Measurements from ENCODE around the gene SYT5. TPM values are rescaled to one million over a fixed set of nuclear protein-coding genes. Genes with fewer than 3 reads are reported as not detected.

The SYT5 gene
- total and polyA plus RNA-seq, 7 experiments from 2014 or later: 1.7 to 2.6 TPM; not detected in 5

- H3K36me3 ChIP-seq (ENCODE audit: control insufficient read depth in 2 of 3, insufficient read depth in 3 of 3, low read length in 3 of 3): peaks cover 0 to 38% (median 4%) of the 10 kb centered on the region in 3 experiments
- Mint-ChIP-seq H3K4me3 (no peak overlapping the region), H3K36me3 (peaks cover 0 to 28% (median 23%) of the 10 kb centered on the region in 5 donors), H3K4me1 (peaks cover 0 to 6% (median 3%) of the 10 kb centered on the region in 7 donors), H3K27me3 (no peaks in the 10 kb centered on the region), H3K27ac (no peak overlapping the region), H3K9me3 (peaks cover 0 to 12% (median 4%) of the 10 kb centered on the region in 11 donors)
- no peak overlapping the region for H3K4me3 ChIP-seq (ENCODE audit: low read length)
- no peaks in the 10 kb centered on the region for H3K27me3 ChIP-seq (ENCODE audit: control insufficient read depth in 2 of 2, insufficient read depth in 2 of 2, low read length in 2 of 2)
- ChIA-PET CTCF (no interaction called here), POLR2A (no interaction called here)
- intact Hi-C loops (cut with micrococcal nuclease): no loop called here
- H3K27ac ChIP-seq (ENCODE audit: low read depth, low read length): no peak overlapping the region
- DNase-seq: no peak
- no peak for ATAC-seq
- no peaks in the 10 kb centered on the region for H3K4me1 ChIP-seq (ENCODE audit: control insufficient read depth in 2 of 2, insufficient read depth in 2 of 2, low read length in 2 of 2)
- peaks cover 0 to 4% (median 0%) of the 10 kb centered on the region in 3 experiments for H3K9me3 ChIP-seq (ENCODE audit: control insufficient read depth in 2 of 3, low read length in 3 of 3)
Observed at GRCh38 chr19:55223291-55224037, 43.4 kb upstream of the SYT5 start.

GRCh38 chr19:55220525-55220924 is 40.4 kb upstream of the SYT5 start:
- Histone ChIP-seq H3K4me3 (ENCODE audit: low read length) (no peak overlapping the region), H3K9me3 (ENCODE audit: control insufficient read depth in 2 of 3, low read length in 3 of 3) (peaks cover 0 to 4% (median 0%) of the 10 kb centered on the region in 3 experiments), H3K27ac (ENCODE audit: low read depth, low read length) (no peak overlapping the region), H3K36me3 (ENCODE audit: control insufficient read depth in 2 of 3, insufficient read depth in 3 of 3, low read length in 3 of 3) (peaks cover 0 to 12% (median 0%) of the 10 kb centered on the region in 3 experiments), H3K4me1 (ENCODE audit: control insufficient read depth in 2 of 2, insufficient read depth in 2 of 2, low read length in 2 of 2) (peaks cover 0 to 10% of the 10 kb centered on the region in 2 donors), H3K27me3 (ENCODE audit: control insufficient read depth in 2 of 2, insufficient read depth in 2 of 2, low read length in 2 of 2) (no peaks in the 10 kb centered on the region)
- Mint-ChIP-seq H3K27me3 (peaks cover 5 to 11% (median 7%) of the 10 kb centered on the region in 5 donors), H3K27ac (no peak overlapping the region), H3K4me1 (peaks cover 9 to 19% (median 12%) of the 10 kb centered on the region in 7 donors), H3K9me3 (peaks cover 3 to 24% (median 8%) of the 10 kb centered on the region in 11 donors), H3K4me3 (no peak overlapping the region), H3K36me3 (peaks cover 2 to 19% (median 16%) of the 10 kb centered on the region in 5 donors)
- CTCF ChIA-PET: no interaction called here
- POLR2A ChIA-PET: no interaction called here
- DNase-seq (no peak), ATAC-seq (no peak)
- intact Hi-C loops (cut with micrococcal nuclease): loop anchor here in 1 of 2 donors (2.0 kb wide), 1 partner anchor 34 kb away; no protein-coding TSS in a partner anchor

GRCh38 chr19:55216461-55217198 is 36.5 kb upstream of the SYT5 start:
- Histone ChIP-seq H3K36me3 (ENCODE audit: control insufficient read depth in 2 of 3, insufficient read depth in 3 of 3, low read length in 3 of 3) (no peaks in the 10 kb centered on the region), H3K4me1 (ENCODE audit: control insufficient read depth in 2 of 2, insufficient read depth in 2 of 2, low read length in 2 of 2) (peaks cover 0 to 10% of the 10 kb centered on the region in 2 donors), H3K9me3 (ENCODE audit: control insufficient read depth in 2 of 3, low read length in 3 of 3) (peaks cover 0 to 12% (median 0%) of the 10 kb centered on the region in 3 experiments), H3K27me3 (ENCODE audit: control insufficient read depth in 2 of 2, insufficient read depth in 2 of 2, low read length in 2 of 2) (no peaks in the 10 kb centered on the region), H3K4me3 (ENCODE audit: low read length) (no peak overlapping the region), H3K27ac (ENCODE audit: low read depth, low read length) (no peak overlapping the region)
- H3K27ac Mint-ChIP-seq: peak overlapping the region in 2 of 9 donors; percentile 55 to 62
- intact Hi-C loops (cut with micrococcal nuclease): loop anchor here (1.0 to 5.0 kb wide), 3 partner anchors 37 to 41 kb away; partner anchors contain the start of gene PPP6R1 (in 1 of the 2)
- peaks cover 5 to 31% (median 29%) of the 10 kb centered on the region in 5 donors for H3K27me3 Mint-ChIP-seq
- H3K9me3 Mint-ChIP-seq: peaks cover 9 to 48% (median 17%) of the 10 kb centered on the region in 11 donors
- peaks cover 5 to 18% (median 13%) of the 10 kb centered on the region in 5 donors for H3K36me3 Mint-ChIP-seq
- ChIA-PET CTCF (no interaction called here), POLR2A (interaction anchor here (0.5 kb wide), 1 partner anchor 27 kb away, joined by 4 read pairs; no protein-coding TSS in a partner anchor)
- H3K4me1 Mint-ChIP-seq: peaks cover 11 to 18% (median 12%) of the 10 kb centered on the region in 7 donors
- DNase-seq (peak in 8 of 9 donors; percentile 10 to 69 (median 32)), ATAC-seq (peak; percentile 80)
- peak overlapping the region in 7 of 10 donors; percentile 16 to 66 (median 35) for H3K4me3 Mint-ChIP-seq

GRCh38 chr19:55213547-55213946 is 33.5 kb upstream of the SYT5 start:
- CTCF ChIA-PET: no interaction called here
- peaks cover 11 to 18% (median 12%) of the 10 kb centered on the region in 7 donors for H3K4me1 Mint-ChIP-seq
- ATAC-seq: no peak

GRCh38 chr19:55212447-55212846 is 32.4 kb upstream of the SYT5 start:
- peaks cover 11 to 18% (median 12%) of the 10 kb centered on the region in 7 donors for H3K4me1 Mint-ChIP-seq
- peaks cover 0 to 8% (median 0%) of the 10 kb centered on the region in 5 donors for H3K36me3 Mint-ChIP-seq
- H3K27ac ChIP-seq (ENCODE audit: low read depth, low read length): no peak overlapping the region
- peaks cover 0 to 8% (median 0%) of the 10 kb centered on the region in 3 experiments for H3K9me3 ChIP-seq (ENCODE audit: control insufficient read depth in 2 of 3, low read length in 3 of 3)
- H3K27me3 ChIP-seq (ENCODE audit: control insufficient read depth in 2 of 2, insufficient read depth in 2 of 2, low read length in 2 of 2): no peaks in the 10 kb centered on the region
- H3K36me3 ChIP-seq (ENCODE audit: control insufficient read depth in 2 of 3, insufficient read depth in 3 of 3, low read length in 3 of 3): no peaks in the 10 kb centered on the region
- H3K9me3 Mint-ChIP-seq: peaks cover 6 to 37% (median 13%) of the 10 kb centered on the region in 11 donors
- H3K4me1 ChIP-seq (ENCODE audit: control insufficient read depth in 2 of 2, insufficient read depth in 2 of 2, low read length in 2 of 2): peaks cover 0 to 10% of the 10 kb centered on the region in 2 donors
- ChIA-PET CTCF (interaction anchor here (0.6 kb wide), 1 partner anchor 219 kb away, joined by 5 read pairs; no protein-coding TSS in a partner anchor), POLR2A (no interaction called here)
- ATAC-seq (peak; percentile 40), DNase-seq (peak in 3 of 9 donors; percentile 10 to 34 (median 18))
- H3K27me3 Mint-ChIP-seq: peaks cover 8 to 41% (median 37%) of the 10 kb centered on the region in 5 donors
- H3K27ac Mint-ChIP-seq: no peak overlapping the region
- no peak overlapping the region for H3K4me3 ChIP-seq (ENCODE audit: low read length)
- intact Hi-C loops (cut with micrococcal nuclease): loop anchor here in 1 of 2 donors (1.0 kb wide), 1 partner anchor 206 kb away; no protein-coding TSS in a partner anchor
- no peak overlapping the region for H3K4me3 Mint-ChIP-seq

More at GRCh38 chr19:55213547-55213946, 33.5 kb upstream of the SYT5 start:
- POLR2A ChIA-PET: no interaction called here
- Mint-ChIP-seq H3K27me3 (peaks cover 8 to 41% (median 37%) of the 10 kb centered on the region in 5 donors), H3K27ac (no peak overlapping the region), H3K4me3 (no peak overlapping the region), H3K36me3 (peaks cover 0 to 8% (median 0%) of the 10 kb centered on the region in 5 donors), H3K9me3 (peaks cover 6 to 37% (median 13%) of the 10 kb centered on the region in 11 donors)
- H3K36me3 ChIP-seq (ENCODE audit: control insufficient read depth in 2 of 3, insufficient read depth in 3 of 3, low read length in 3 of 3): no peaks in the 10 kb centered on the region
- peaks cover 0 to 10% of the 10 kb centered on the region in 2 donors for H3K4me1 ChIP-seq (ENCODE audit: control insufficient read depth in 2 of 2, insufficient read depth in 2 of 2, low read length in 2 of 2)
- no peaks in the 10 kb centered on the region for H3K27me3 ChIP-seq (ENCODE audit: control insufficient read depth in 2 of 2, insufficient read depth in 2 of 2, low read length in 2 of 2)
- intact Hi-C loops (cut with micrococcal nuclease): no loop called here
- no peak overlapping the region for H3K27ac ChIP-seq (ENCODE audit: low read depth, low read length)
- peaks cover 0 to 8% (median 0%) of the 10 kb centered on the region in 3 experiments for H3K9me3 ChIP-seq (ENCODE audit: control insufficient read depth in 2 of 3, low read length in 3 of 3)
- H3K4me3 ChIP-seq (ENCODE audit: low read length): no peak overlapping the region
- no peak for DNase-seq
